Measurements from ENCODE around the gene TMEM150A. TPM values are rescaled to one million over a fixed set of nuclear protein-coding genes. Genes with fewer than 3 reads are reported as not detected.
A peak's percentile ranks its signal among the peaks of the same experiment; 100 is the strongest.

TMEM150A gene
- total and polyA plus RNA-seq, 2 of the 13 experiments (the other 11 are each of a cell fraction or from before 2014, with no cell fraction given), result 30.1 to 70.4 TPM

- peak; percentile 42; the same call in 1 of the 2 replicates for TF ChIP-seq ARID4A (CRISPR knock-in tag; IDR thresholded peaks at IDR 0.05; ENCODE audit: borderline replicate concordance)
- no peak for TF ChIP-seq BRCA1 (CRISPR knock-in tag; IDR thresholded peaks at IDR 0.05)
- TF ChIP-seq BRF2 (CRISPR knock-in tag; IDR thresholded peaks at IDR 0.05), result no peak
- TF ChIP-seq ZSCAN22 (CRISPR knock-in tag; IDR thresholded peaks at IDR 0.05), result no peak
- TF ChIP-seq ZNF160 (CRISPR knock-in tag; IDR thresholded peaks at IDR 0.05), result no peak
- no peak for TF ChIP-seq LCORL (IDR thresholded peaks at IDR 0.05)
- TF ChIP-seq LCORL (CRISPR knock-in tag; IDR thresholded peaks at IDR 0.05), result peak; percentile 60; the same call in 1 of the 2 replicates
- TF ChIP-seq SIN3A (IDR thresholded peaks at IDR 0.05; ENCODE audit: borderline replicate concordance, low read depth, low read length), result no peak
- no peak for TF ChIP-seq IKZF4 (CRISPR knock-in tag; IDR thresholded peaks at IDR 0.05; ENCODE audit: borderline replicate concordance, low read depth, not compliant biosample characterization)
- no peak for TF ChIP-seq KLF9 (CRISPR knock-in tag; IDR thresholded peaks at IDR 0.05; ENCODE audit: low read depth)
- TF ChIP-seq NCOA1 (CRISPR knock-in tag; IDR thresholded peaks at IDR 0.05), result no peak
- no peak for TF ChIP-seq ZBTB33 (CRISPR knock-in tag; IDR thresholded peaks at IDR 0.05)
- TF ChIP-seq NR2F6 (IDR thresholded peaks at IDR 0.05), result peak; percentile 85
- peak; percentile 90 for TF ChIP-seq NR2F6 (CRISPR knock-in tag; IDR thresholded peaks at IDR 0.05)
- no peak for TF ChIP-seq SP5 (CRISPR knock-in tag; IDR thresholded peaks at IDR 0.05; ENCODE audit: borderline replicate concordance, low read depth)
- TF ChIP-seq TAF1 (CRISPR knock-in tag; IDR thresholded peaks at IDR 0.05), result no peak
- TF ChIP-seq ZNF276 (CRISPR knock-in tag; IDR thresholded peaks at IDR 0.05; ENCODE audit: low read depth), result no peak
- TF ChIP-seq PHB2 (IDR thresholded peaks at IDR 0.05; ENCODE audit: partially characterized antibody), result no peak
Observed at GRCh38 chr2:85589982-85590791, 12.3 kb downstream of the TMEM150A start (continued).
